Germinal center (tissue), 1 donor: ENCODE data around the gene RBM28.

Experiments used
- DNase-seq: peaks from one replicate; pipeline ENCODE4 v3.0.0; 2012; ENCODE audit warnings: mixed read lengths, low spot score

The RBM28 gene

GRCh38 chr7:128343554-128344430 is at the start of gene RBM28:
Gene RBM28 (minus strand): TSS chr7:128343908. CDS start chr7:128343793, 115 bp downstream.
- DNase-seq: peak; percentile 92

GRCh38 chr7:128392446-128393327 is 49.0 kb upstream of the RBM28 start:
- DNase-seq: no peak

GRCh38 chr7:128391805-128392204 is 48.1 kb upstream of the RBM28 start:
- no peak for DNase-seq

GRCh38 chr7:128390871-128391565 is 47.3 kb upstream of the RBM28 start:
- no peak for DNase-seq

- no peak for DNase-seq
These were observed 46.1 kb upstream of the RBM28 start for GRCh38 chr7:128389618-128390329.

GRCh38 chr7:128389085-128389617 is 45.4 kb upstream of the RBM28 start:
- DNase-seq: no peak

GRCh38 chr7:128388145-128388485 is 44.4 kb upstream of the RBM28 start:
- DNase-seq: no peak

- DNase-seq: peak; percentile 89
These were observed 43.8 kb upstream of the RBM28 start for GRCh38 chr7:128387216-128388144.

GRCh38 chr7:128385988-128386925 is 42.5 kb upstream of the RBM28 start:
- DNase-seq: no peak

GRCh38 chr7:128384726-128385125 is 41.0 kb upstream of the RBM28 start:
- DNase-seq: no peak

- no peak for DNase-seq
These were observed 40.1 kb upstream of the RBM28 start for GRCh38 chr7:128383776-128384175.

GRCh38 chr7:128381161-128381821 is 37.6 kb upstream of the RBM28 start:
- peak; percentile 53 for DNase-seq

- DNase-seq: no peak
These were observed 36.9 kb upstream of the RBM28 start for GRCh38 chr7:128380483-128381106.

- no peak for DNase-seq
These were observed 36.3 kb upstream of the RBM28 start for GRCh38 chr7:128379900-128380479.

- DNase-seq: no peak
These were observed 34.9 kb upstream of the RBM28 start for GRCh38 chr7:128378637-128379036.

GRCh38 chr7:128376077-128376476 is 32.4 kb upstream of the RBM28 start:
- no peak for DNase-seq

GRCh38 chr7:128374041-128374440 is 30.3 kb upstream of the RBM28 start:
- DNase-seq: no peak

- no peak for DNase-seq
These were observed 29.9 kb upstream of the RBM28 start for GRCh38 chr7:128373606-128374005.
